Natural killer cell (primary cell): ENCODE measurements around the gene ASXL2. TPM values are rescaled to one million over a fixed set of nuclear protein-coding genes. Genes with fewer than 3 reads are reported as not detected.

Experiments
- ATAC-seq, 3 donors: fragments of 150-1000 bp in 2 of 3; fragments of 200-7000 bp in 1 of 3; cut with Tn5 transposase; 1 replicate in 1 of 3; 2 replicates in 2 of 3; pipeline ENCODE4 v1.10.0; 2021; ENCODE audit warnings: mild to moderate bottlenecking in 2 of 3, moderate library complexity in 2 of 3
- DNase-seq, 2 donors: peaks; one replicate each; pipeline versions ENCODE4 v3.0.0 to v3.0.0-alpha.2; 2013 to 2021; ENCODE audit warnings: mixed read lengths in 1 of 2
- H3K27ac ChIP-seq: one replicate; pipeline ENCODE4 v1.5.1; 2013; ENCODE audit warnings: mild to moderate bottlenecking, low read length
- H3K27me3 ChIP-seq: one replicate; pipeline ENCODE4 v1.6.1; 2013; ENCODE audit warnings: low read length; ENCODE audit not compliant: control insufficient read depth, insufficient read depth
- H3K36me3 ChIP-seq: one replicate; pipeline ENCODE4 v1.6.1; 2013; ENCODE audit warnings: low read length; ENCODE audit not compliant: control insufficient read depth, insufficient read depth
- H3K4me1 ChIP-seq: one replicate; pipeline ENCODE4 v1.6.1; 2013; ENCODE audit warnings: low read length; ENCODE audit not compliant: control insufficient read depth, insufficient read depth
- H3K4me3 ChIP-seq: one replicate; pipeline ENCODE4 v1.5.1; 2013; ENCODE audit warnings: low read length
- H3K9me3 ChIP-seq: one replicate; pipeline ENCODE4 v1.6.1; 2013; ENCODE audit warnings: low read length; ENCODE audit not compliant: control insufficient read depth, insufficient read depth
- H3K27ac Mint-ChIP-seq, 2 donors: one replicate each; pipeline ENCODE4 v1.8.0; 2022; ENCODE audit warnings: mild to moderate bottlenecking in 2 of 2, mixed read lengths in 2 of 2, moderate library complexity in 1 of 2
- H3K27me3 Mint-ChIP-seq, 2 donors: one replicate each; pipeline ENCODE4 v1.8.0; 2022; ENCODE audit warnings: low read depth in 2 of 2, mixed read lengths in 2 of 2
- H3K36me3 Mint-ChIP-seq: one replicate; pipeline ENCODE4 v1.8.0; 2022; ENCODE audit warnings: mixed read lengths
- H3K4me1 Mint-ChIP-seq, 2 donors: one replicate each; pipeline ENCODE4 v1.8.0; 2022; ENCODE audit warnings: mixed read lengths in 2 of 2
- H3K4me3 Mint-ChIP-seq: one replicate; pipeline ENCODE4 v1.8.0; 2022; ENCODE audit warnings: mild to moderate bottlenecking, moderate library complexity, mixed read lengths
- H3K9me3 Mint-ChIP-seq, 2 donors: one replicate each; pipeline ENCODE4 v1.8.0; 2022; ENCODE audit warnings: mixed read lengths in 2 of 2
- WGBS: methylation state at CpG from one replicate; pipeline ENCODE4 v1.1.7; 2013; ENCODE audit warnings: missing lambda C conversion rate; ENCODE audit not compliant: insufficient coverage; 5-methylcytosine and 5-hydroxymethylcytosine counted together
- intact Hi-C: fragments of 100-400 bp; cut with micrococcal nuclease; formaldehyde crosslinking; loops from one replicate; pipeline ENCODE4 v1.14.2; 2022
- total RNA-seq, 4 donors: library from RNA; stranded (reverse); fragments of 120-200 nt in 1 of 4; gene quantifications; one replicate each; pipeline versions ENCODE4 v1.2.3 to v1.2.4, GENCODE V29; 2013 to 2022
- TF ChIP-seq, protein P1 (sequence below): fragments of 200-600 bp; IDR thresholded peaks from one replicate; pipeline ENCODE4 v1.8.0; 2022; ENCODE audit warnings: antibody characterized with exemption

ASXL2 gene
- total RNA-seq, 3 donors from 2014 or later (not counting 1 experiment from before 2014, with no cell fraction given): 27.7 to 32.6 (median 27.8) TPM

DNA sequence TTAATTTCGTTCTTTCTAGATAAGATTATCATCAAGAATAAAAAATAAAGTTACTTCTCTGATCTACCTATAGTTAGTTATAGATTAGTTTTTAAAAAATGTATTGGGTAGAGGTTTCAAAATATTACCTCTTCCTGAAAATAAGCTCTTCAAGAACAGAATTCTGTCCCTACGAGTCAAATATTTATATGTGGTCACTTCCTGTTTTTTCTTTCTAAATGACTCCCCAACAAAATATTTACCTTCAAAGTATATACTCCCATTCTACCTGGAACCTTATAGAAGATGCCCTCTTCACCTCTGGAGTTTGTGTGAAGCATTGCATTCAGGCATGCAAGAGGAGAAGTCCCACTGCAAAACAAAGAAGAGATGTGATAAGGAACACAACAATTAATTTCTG, 72.3 kb downstream of the ASXL2 start:
- Mint-ChIP-seq H3K4me1 (peaks cover 10 to 12% of the 10 kb centered on the region in 2 donors), H3K9me3 (no peaks in the 10 kb centered on the region), H3K4me3 (no peak overlapping the region), H3K27ac (peak overlapping the region in 1 of 2 donors; percentile 35), H3K27me3 (no peaks in the 10 kb centered on the region), H3K36me3 (no peaks in the 10 kb centered on the region)
- Histone ChIP-seq H3K36me3 (peaks cover 29% of the 10 kb centered on the region), H3K9me3 (no peaks in the 10 kb centered on the region), H3K4me3 (no peak overlapping the region), H3K27me3 (no peaks in the 10 kb centered on the region), H3K27ac (no peak overlapping the region), H3K4me1 (no peaks in the 10 kb centered on the region)
- TF ChIP-seq, protein P1, sequence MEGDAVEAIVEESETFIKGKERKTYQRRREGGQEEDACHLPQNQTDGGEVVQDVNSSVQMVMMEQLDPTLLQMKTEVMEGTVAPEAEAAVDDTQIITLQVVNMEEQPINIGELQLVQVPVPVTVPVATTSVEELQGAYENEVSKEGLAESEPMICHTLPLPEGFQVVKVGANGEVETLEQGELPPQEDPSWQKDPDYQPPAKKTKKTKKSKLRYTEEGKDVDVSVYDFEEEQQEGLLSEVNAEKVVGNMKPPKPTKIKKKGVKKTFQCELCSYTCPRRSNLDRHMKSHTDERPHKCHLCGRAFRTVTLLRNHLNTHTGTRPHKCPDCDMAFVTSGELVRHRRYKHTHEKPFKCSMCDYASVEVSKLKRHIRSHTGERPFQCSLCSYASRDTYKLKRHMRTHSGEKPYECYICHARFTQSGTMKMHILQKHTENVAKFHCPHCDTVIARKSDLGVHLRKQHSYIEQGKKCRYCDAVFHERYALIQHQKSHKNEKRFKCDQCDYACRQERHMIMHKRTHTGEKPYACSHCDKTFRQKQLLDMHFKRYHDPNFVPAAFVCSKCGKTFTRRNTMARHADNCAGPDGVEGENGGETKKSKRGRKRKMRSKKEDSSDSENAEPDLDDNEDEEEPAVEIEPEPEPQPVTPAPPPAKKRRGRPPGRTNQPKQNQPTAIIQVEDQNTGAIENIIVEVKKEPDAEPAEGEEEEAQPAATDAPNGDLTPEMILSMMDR: no peak
- ATAC-seq: no peak
- DNase-seq: no peak
- intact Hi-C loops: no loop called here
- WGBS: no CpG with 5 or more reads among the region's 2 CpGs

GRCh38 chr2:25804338-25804737, 73.9 kb downstream of the ASXL2 start:
- no peak for ATAC-seq
- H3K4me3 Mint-ChIP-seq: no peak overlapping the region

DNA sequence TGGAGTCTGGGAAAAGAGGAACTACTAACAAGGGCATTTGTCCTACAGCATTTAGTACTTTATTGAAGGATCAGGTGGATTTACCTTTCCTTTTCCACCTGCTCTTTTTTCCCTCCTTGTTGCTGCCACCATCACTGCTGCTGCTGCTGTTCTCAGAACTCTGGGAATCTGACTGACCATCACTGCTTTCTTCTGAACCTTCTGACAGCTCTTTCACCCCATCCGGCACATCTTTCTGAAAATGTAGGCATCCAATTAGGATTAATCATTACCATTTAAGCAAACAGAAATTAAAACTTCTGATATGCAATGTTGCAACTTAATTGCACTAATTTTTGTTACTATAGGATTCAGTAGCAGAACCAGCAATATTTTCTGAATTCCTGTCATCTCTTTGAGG, 79.0 kb downstream of the ASXL2 start:
- Histone ChIP-seq H3K9me3 (no peaks in the 10 kb centered on the region), H3K27ac (no peak overlapping the region), H3K4me3 (no peak overlapping the region), H3K4me1 (peaks cover 11% of the 10 kb centered on the region), H3K36me3 (peaks cover 26% of the 10 kb centered on the region), H3K27me3 (no peaks in the 10 kb centered on the region)
- intact Hi-C loops: no loop called here
- DNase-seq: no peak
- no peaks in the 10 kb centered on the region for H3K27me3 Mint-ChIP-seq
- TF ChIP-seq, protein P1: no peak
- H3K36me3 Mint-ChIP-seq: no peaks in the 10 kb centered on the region
- no peak for ATAC-seq
- no peaks in the 10 kb centered on the region for H3K9me3 Mint-ChIP-seq
- peaks cover 41 to 46% of the 10 kb centered on the region in 2 donors for H3K4me1 Mint-ChIP-seq
- no peak overlapping the region for H3K4me3 Mint-ChIP-seq
- 100% methylated on average over 1 of the region's 1 CpG for WGBS
- H3K27ac Mint-ChIP-seq: peak overlapping the region; percentile 24 to 51

More at GRCh38 chr2:25804338-25804737, 73.9 kb downstream of the ASXL2 start:
- H3K4me3 ChIP-seq: no peak overlapping the region
- H3K9me3 ChIP-seq: no peaks in the 10 kb centered on the region
- H3K4me1 Mint-ChIP-seq: peaks cover 2 to 3% of the 10 kb centered on the region in 2 donors
- H3K27ac Mint-ChIP-seq: no peak overlapping the region
- H3K27ac ChIP-seq: no peak overlapping the region
- no peaks in the 10 kb centered on the region for H3K27me3 ChIP-seq
- no peaks in the 10 kb centered on the region for H3K9me3 Mint-ChIP-seq
- 95% methylated on average over 3 of the region's 3 CpGs for WGBS
- H3K4me1 ChIP-seq: no peaks in the 10 kb centered on the region
- no peak for DNase-seq
- peaks cover 25% of the 10 kb centered on the region for H3K36me3 ChIP-seq
- intact Hi-C loops: no loop called here
- no peaks in the 10 kb centered on the region for H3K27me3 Mint-ChIP-seq
- TF ChIP-seq, protein P1: no peak
- no peaks in the 10 kb centered on the region for H3K36me3 Mint-ChIP-seq
